HG03159 (cell line): ENCODE data around the gene APLP1.
A peak's percentile ranks its signal among the peaks of the same experiment; 100 is the strongest.
"Not testable (repeated sequence)": the region's sequence is repeated elsewhere in the genome, so short reads cannot be mapped to it uniquely, and the experiment has no call there.

ENCODE experiments used
- ATAC-seq: cut with Tn5 transposase; IDR thresholded peaks from one replicate; pipeline ENCODE4 v1.9.1; 2021; ENCODE audit warnings: mild to moderate bottlenecking, moderate library complexity; ENCODE audit not compliant: unreplicated experiment

APLP1 gene

DNA sequence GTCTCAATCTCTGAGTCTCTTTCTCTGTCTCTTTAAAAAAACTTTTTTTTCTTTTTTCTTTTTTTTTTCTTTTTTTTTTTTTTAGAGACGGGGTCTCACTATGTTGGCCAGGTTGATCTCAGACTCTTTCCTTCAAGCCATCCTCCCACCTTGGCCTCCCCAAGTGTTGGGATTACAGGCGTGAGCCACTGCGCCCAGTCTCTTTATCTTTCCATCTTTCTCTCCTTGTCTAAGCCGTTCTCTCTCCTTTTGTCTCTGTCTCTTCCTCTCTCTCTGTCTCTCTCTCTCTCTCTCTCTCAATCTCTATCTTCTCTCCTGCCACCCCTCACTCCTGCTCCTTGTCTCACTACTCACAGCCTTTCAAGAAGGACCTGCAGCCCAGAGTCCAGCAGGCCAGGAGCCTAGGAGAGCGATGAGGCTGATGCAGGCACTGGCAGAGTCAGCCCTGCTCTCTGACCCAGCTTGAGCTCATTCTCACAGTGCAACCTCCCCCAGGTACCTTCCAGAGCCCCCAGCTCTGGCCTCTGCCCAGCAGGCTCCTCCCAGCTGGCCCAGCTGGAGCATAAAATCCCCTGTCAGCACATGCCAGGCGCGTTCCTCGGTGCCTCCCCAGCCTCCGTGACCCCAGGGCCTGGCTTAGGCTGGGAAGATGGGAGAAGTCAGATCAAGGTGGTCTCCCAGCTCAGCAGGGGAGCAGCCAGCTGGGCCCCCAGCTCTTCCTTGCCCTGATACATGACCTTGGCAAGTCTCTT lies 16.2 kb upstream of the APLP1 start, which contains the start of gene NPHS1:
TSS of gene NPHS1 (minus strand) at position 476 of the 752 bp plus-strand sequence. CDS start 667 bp downstream, outside the sequence.
- ATAC-seq, result no peak

DNA sequence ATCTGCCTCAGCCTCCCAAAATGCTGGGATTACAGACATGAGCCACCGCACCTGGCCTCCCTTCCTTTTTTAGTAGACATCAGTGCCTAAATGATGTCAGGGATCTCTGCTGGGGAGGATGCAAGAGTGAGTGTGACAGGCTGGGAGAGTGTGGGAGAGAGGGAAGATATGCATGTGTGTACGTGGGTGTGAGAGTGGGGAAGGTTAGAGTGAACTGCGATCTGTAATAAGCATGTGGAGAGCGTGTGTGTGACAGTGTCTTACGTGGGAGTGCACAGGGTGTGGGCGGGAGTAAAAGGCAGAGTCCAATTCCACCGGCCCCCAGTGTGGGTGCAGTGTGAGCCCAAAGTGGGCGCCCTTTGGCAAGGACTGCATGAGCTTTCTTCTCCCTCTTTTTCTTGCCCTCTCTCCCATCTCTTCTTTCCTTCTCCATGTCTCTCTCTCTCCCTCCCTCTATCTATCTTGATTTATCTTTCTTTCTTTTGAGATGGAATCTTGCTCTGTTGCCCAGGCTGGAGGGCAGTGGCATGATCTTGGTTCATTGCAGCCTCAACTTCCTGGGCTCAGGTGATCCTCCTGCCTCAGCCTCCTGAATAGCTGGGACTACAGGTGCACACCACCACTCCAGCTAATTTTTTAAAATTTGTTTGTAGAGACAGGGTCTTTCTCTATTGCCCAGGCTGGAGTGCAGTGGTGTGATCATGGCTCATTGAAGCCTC lies 15.2 kb upstream of the APLP1 start:
- ATAC-seq, result no peak

DNA sequence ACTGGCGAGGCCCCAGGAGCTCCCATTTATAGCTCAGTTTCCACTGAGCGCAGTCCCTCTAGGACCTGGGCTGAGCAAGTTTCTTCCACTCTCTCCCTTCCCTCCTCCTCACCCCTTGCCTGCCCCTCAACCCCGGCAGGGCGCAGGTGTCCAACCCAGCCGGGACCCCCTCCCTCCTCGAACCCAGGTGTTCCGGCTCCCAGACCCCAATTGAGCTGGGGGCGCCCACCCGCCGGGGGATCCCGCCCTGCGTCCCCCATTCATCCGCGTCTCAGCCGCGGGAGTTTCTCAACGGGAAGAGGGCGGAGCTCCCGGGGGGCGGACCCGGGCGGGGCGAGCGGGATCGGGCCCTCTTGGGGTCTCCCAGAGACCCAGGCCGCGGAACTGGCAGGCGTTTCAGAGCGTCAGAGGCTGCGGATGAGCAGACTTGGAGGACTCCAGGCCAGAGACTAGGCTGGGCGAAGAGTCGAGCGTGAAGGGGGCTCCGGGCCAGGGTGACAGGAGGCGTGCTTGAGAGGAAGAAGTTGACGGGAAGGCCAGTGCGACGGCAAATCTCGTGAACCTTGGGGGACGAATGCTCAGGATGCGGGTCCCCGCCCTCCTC lies 11.7 kb upstream of the APLP1 start, which contains the start of gene KIRREL2:
TSS of gene KIRREL2 (plus strand) at position 366 of the 604 bp plus-strand sequence. CDS start at position 575, 209 bp downstream.
- ATAC-seq, result no peak

DNA sequence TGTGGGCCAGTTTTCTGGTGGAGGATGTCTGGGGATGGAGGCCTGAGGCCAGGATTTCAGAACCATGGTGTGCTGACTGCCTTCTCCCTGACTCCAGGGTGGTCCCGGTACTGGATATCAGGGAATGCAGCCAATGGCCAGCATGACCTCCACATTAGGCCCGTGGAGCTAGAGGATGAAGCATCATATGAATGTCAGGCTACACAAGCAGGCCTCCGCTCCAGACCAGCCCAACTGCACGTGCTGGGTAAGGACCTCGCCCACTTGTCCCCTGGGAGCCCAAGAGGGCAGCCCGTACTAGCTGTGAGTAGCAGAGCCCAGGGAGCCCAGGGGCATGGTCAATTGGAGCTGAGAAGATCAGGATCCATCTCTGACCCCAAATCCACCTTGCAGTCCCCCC lies 10.1 kb upstream of the APLP1 start:
- ATAC-seq, result no peak

DNA sequence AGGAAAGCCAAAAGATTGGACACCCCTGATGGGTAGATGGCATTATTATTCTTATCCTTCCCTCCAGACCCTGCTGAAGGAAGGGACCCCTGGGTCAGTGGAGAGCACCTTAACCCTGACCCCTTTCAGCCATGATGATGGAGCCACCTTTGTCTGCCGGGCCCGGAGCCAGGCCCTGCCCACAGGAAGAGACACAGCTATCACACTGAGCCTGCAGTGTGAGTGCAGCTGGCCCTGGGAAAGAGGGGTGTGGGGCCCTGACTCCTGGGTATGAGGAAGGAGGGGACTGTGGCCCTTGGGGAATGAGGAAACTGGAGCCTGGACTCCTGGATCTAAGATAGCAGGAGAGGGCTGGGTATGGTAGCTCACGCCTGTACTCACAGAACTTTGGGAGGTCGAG lies 9.0 kb upstream of the APLP1 start:
- ATAC-seq, result no peak

DNA sequence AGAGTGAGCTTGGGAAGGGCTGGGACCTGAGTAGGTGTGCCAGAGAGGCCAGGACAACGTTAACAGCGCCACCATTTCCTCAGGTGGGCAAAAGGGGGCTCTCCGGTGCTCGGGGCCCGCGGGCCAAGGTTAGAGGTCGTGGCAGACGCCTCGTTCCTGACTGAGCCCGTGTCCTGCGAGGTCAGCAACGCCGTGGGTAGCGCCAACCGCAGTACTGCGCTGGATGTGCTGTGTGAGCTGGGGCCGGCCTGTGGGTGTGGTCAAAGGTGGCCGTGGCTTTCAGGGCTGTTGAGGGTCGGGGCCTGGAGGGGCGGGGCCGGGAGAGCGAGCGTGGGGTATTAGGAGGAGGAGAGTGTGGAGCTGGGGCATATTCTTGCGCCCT lies 7.9 kb upstream of the APLP1 start:
- no peak for ATAC-seq

DNA sequence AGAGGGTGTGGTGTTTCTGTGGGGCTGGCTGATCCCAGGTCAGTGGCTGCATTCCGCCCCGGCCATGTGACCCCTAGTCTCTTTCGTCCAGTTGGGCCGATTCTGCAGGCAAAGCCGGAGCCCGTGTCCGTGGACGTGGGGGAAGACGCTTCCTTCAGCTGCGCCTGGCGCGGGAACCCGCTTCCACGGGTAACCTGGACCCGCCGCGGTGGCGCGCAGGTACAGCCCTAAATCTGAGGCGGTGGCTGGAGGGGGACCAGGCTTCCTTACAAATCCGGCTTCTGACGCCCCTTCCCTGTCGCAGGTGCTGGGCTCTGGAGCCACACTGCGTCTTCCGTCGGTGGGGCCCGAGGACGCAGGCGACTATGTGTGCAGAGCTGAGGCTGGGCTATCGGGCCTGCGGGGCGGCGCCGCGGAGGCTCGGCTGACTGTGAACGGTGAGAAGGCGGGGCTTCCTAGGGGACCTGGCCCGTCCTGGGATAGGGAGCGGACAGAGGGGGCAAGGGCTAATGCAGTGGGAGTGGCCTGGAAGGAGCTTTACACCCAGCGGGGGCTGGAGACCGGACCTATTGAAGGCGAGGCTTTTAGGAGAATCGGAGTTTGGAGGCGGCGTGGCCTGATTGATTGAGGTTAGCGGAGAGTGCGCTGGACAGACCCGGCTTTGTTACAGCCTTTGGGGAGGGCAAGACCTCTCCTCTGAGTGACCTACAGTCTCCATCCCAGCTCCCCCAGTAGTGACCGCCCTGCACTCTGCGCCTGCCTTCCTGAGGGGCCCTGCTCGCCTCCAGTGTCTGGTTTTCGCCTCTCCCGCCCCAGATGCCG lies 7.3 kb upstream of the APLP1 start:
- ATAC-seq, result no peak

DNA sequence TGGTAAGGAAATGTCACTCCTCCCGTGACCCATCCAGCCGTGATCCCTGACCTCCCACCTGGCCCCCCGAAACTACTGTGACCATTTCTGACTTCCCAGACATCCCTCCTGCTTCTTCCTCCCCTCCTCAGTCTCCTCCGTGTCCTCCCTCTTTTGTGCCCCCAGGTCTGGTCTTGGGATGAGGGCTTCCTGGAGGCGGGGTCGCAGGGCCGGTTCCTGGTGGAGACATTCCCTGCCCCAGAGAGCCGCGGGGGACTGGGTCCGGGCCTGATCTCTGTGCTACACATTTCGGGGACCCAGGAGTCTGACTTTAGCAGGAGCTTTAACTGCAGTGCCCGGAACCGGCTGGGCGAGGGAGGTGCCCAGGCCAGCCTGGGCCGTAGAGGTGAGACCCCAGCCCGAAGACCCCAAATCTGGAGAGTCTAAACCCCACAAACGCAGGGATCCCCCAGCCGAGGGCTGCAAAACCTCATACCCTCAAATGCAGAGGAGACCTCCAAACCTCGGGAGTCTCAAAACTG lies 6.7 kb upstream of the APLP1 start:
- no peak for ATAC-seq

DNA sequence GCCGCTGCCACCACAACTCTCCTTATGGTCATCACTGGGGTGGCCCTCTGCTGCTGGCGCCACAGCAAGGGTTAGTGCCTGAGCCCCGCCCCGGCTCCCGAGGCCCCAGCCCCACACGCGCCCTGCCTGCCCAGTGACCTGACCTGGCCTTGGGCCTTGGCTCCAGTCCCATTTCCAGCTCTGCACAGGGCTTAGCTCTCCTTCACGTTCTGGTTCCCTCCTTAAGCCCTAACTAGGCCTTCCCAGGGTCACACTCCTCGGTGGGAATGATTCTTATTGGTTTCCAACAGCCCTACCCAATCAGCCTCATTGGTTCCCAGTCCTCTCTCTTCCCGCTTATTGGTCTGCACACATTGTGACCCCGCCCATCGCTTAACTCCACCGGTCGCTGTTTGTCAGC lies 5.8 kb upstream of the APLP1 start:
- ATAC-seq, result no peak

DNA sequence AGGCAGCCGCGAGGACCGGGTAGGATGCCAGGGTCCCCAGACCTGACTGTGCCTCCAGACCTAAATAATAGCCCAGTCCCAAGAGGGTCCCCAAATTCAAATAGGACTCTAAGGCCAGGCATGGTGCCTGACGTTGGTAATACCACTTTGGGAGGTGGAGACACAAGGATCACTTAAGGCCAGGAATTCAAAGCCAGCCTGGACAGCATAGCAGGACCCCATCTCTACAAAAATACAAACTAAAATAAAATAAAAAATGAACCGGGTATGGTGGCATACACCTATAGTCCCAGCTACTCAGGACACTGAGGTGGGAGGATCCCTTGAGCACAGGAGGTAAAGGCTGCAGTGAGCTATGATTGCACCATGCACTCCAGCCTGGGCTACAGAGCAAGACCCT lies 5.4 kb upstream of the APLP1 start:
- ATAC-seq, result no peak

DNA sequence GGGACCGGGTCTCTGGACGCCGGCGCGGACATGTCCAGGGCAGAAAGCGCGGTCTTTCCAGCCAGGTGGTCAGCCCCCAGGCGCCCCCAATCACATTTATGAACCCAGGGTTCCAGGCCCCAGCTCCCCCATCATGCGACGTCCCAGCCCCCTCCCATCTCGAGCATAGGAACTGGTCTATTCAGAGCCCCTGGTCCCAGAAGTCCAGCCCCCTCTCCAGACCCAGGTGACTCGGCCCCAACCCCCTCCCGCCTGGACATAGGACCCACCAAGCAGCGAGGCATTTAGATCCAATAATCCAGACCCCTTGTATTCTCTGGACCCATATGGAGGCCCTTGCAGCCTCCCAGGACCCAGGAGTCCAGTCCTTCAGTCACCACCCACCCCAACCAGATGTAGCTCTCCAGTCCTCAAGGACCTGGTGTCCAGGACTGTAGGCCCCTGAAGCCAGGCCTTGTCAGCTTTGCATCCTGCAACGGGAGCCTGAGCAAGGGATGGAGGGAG lies 501 bp downstream of the APLP1 start:
- ATAC-seq, result no peak

DNA sequence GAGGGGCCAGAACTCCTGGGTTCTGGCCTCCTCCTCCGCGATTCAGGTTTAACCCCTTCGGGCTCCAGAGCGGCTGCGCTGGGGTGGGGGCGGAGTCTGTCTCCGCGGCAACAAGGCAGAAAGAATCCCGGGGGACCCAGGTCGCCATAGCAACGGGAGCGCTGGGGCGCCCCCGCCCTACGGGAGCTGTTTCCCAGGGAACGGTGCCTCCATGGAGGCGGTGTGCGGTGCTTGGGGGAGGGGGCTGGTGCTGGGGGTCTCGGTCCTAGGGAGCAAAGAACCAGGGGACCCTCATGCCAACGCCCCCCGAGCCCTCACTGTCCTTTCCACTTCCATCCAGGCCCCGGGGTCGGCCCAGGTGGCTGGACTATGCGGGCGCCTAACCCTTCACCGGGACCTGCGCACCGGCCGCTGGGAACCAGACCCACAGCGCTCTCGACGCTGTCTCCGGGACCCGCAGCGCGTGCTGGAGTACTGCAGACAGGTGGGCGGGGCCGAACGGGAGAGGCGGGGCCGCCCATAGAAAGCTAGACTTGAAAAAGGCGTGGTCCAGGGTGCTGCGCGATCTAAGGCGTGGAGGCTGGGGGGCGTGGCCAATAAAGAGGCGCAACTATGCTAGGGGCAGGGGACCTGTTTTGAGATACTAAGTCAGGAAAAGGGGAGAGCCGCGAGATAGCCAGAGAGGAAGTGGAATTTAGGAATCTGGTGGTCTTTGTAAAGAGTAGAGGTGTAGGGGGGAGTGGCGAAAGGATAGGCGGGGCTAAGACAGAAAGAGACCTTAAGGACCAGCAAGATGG lies 1.2 kb downstream of the APLP1 start:
- ATAC-seq, result peak; percentile 79

DNA sequence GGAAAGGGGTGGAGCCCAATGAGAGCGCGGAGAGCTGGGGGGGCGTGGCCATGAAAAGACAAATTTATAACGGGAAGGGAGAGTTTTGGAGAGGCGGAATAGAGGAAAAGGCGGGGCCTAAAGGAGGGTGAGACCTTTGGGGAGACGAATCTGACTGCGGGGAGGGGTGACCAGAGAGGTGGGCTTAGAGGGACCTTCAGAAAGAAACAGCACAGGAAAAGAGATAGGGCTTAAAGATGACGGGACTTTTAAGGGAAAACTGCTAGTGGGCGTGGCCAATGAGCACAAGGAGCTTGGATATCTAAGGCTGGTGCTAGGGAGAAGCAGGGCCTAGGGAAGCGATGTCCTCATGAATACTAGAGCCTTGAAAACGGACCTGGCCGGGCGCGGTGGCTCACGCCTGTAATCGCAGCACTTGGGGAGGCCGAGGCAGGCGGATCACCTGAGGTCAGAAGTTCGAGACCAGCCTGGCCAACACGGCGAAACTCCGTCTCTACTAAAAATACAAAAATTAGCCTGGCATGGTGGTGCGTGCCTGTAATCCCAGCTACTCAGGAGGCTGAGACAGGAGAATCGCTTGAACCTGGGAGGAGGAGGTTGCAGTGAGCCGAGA lies 1.9 kb downstream of the APLP1 start:
- not testable (repeated sequence) for ATAC-seq

DNA sequence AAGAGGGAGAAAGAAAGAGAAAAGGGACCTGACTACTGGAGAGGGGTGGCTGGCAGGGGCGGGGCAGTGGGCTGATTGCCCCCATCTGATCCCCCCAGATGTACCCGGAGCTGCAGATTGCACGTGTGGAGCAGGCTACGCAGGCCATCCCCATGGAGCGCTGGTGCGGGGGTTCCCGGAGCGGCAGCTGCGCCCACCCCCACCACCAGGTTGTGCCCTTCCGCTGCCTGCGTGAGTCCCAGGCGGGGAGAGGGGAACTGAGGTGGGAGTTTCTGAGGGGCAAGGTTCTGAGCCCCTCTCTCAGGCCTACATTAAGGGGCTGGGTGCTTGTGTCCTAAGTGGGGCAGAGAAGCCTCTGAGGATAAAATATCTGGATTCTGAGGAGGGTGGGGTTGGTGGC lies 2.4 kb downstream of the APLP1 start:
- no peak for ATAC-seq

DNA sequence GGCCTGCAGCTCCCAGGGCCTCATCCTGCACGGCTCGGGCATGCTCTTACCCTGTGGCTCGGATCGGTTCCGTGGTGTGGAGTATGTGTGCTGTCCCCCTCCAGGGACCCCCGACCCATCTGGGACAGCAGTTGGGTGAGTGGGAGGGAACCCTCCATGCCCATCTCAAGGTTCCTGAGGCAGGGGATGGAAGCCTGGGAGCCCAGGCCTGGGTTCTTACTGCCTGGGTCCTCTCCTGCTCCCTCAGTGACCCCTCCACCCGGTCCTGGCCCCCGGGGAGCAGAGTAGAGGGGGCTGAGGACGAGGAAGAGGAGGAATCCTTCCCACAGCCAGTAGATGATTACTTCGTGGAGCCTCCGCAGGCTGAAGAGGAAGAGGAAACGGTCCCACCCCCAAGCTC lies 3.2 kb downstream of the APLP1 start:
- ATAC-seq, result no peak

DNA sequence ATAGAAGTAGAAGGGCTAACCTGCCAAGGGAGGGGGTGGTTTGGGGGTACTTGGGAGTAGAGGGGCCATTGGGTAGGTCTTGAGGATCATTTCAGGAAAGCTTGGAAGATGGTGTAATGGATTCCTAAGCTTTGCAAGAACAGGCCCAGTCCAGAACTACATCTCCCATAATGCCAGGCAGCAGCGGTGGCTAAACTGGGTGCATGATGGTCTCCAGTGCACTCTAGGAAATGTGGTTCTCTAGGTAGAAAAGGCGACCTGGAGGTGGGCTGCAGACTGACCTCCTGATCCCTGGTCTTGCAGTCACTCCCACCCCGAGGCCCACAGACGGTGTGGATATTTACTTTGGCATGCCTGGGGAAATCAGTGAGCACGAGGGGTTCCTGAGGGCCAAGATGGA lies 3.8 kb downstream of the APLP1 start:
- no peak for ATAC-seq

DNA sequence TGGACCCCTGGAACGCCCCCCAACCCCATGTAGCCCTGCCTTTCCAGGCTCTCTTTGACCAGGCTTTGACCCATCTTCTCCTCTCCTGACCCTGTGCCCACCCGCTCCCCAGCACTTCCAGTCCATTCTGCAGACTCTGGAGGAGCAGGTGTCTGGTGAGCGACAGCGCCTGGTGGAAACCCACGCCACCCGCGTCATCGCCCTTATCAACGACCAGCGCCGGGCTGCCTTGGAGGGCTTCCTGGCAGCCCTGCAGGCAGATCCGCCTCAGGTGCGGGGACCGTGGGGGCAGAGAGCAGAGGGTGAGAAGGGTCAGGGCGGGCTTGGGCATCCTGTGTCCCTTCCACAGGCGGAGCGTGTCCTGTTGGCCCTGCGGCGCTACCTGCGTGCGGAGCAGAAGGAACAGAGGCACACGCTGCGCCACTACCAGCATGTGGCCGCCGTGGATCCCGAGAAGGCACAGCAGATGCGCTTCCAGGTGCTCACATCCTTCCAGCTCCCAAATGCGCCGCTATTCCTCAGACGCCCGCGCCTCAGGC lies 6.1 kb downstream of the APLP1 start:
- no peak for ATAC-seq

DNA sequence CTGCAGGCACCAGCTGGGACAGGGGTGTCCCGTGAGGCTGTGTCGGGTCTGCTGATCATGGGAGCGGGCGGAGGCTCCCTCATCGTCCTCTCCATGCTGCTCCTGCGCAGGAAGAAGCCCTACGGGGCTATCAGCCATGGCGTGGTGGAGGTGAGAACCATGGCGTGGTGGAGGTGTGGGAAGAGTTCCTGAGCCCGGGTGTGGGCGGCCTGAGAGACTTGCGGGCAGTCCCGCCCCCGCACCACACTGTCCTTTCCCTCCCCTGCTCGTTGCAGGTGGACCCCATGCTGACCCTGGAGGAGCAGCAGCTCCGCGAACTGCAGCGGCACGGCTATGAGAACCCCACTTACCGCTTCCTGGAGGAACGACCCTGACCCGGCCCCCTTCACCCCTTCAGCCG lies 10.7 kb downstream of the APLP1 start:
- ATAC-seq, result no peak

DNA sequence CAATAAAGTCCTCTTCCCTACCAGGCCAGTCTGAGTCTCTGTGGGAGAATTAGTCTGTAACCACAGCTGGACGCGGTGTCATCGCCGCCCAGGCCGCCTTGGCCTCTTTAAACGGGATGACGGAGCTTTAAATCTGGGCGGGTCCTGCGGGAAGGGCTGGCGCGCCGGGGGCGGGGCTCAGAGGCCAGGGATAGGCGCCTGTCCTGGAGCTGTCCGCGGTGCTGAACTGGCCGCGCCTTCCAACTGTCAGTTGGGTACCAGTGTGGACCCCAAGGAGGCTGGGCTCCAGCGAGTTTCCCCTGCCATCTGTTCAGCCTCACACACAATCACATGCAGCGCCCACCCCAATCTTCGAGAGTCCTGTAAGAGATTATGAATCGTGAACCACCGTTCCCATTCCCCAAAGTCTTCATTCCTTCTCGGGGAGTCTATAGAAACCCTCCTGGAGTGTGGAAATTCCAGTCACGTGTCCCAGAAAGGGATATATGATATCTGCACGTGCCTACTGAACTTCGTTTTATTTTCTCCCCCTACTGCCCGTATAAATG lies 11.5 kb downstream of the APLP1 start:
- no peak for ATAC-seq
